Measurements from ENCODE around the gene ARID3C. TPM values are rescaled to one million over a fixed set of nuclear protein-coding genes. Genes with fewer than 3 reads are reported as not detected.
A peak's percentile ranks its signal among the peaks of the same experiment; 100 is the strongest.
"Not testable (repeated sequence)": the region's sequence is repeated elsewhere in the genome, so short reads cannot be mapped to it uniquely, and the experiment has no call there.

Gene ARID3C
- polyA plus RNA-seq, 3 donors: 0.21 TPM; not detected in 2

- no peak for DNase-seq (ENCODE audit: low read depth in 3 of 3, low spot score in 2 of 3)
Measured at GRCh38 chr9:34653151-34654072, 24.5 kb upstream of the ARID3C start.

DNA sequence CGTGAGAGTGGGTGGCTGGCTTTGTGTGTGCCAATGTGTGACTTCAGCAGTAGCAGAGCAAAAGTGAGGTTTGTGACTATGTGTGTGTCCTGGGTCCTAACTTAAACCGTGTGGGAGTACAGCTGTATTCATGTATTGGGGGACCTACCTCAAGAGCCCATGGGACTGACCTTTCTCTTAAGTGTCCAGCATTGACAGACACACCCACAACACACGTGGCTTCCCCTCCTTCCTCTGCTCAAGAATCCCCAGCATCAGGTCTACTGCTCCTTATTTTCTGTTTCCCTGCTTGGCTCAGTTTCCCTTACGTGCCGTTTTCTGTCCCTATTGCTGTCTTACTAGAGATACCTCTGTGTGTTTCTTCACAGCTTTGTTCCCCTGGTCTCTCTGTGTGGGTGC is 23.7 kb upstream of the ARID3C start:
- no peak for DNase-seq (ENCODE audit: low read depth in 3 of 3, low spot score in 2 of 3)

DNA sequence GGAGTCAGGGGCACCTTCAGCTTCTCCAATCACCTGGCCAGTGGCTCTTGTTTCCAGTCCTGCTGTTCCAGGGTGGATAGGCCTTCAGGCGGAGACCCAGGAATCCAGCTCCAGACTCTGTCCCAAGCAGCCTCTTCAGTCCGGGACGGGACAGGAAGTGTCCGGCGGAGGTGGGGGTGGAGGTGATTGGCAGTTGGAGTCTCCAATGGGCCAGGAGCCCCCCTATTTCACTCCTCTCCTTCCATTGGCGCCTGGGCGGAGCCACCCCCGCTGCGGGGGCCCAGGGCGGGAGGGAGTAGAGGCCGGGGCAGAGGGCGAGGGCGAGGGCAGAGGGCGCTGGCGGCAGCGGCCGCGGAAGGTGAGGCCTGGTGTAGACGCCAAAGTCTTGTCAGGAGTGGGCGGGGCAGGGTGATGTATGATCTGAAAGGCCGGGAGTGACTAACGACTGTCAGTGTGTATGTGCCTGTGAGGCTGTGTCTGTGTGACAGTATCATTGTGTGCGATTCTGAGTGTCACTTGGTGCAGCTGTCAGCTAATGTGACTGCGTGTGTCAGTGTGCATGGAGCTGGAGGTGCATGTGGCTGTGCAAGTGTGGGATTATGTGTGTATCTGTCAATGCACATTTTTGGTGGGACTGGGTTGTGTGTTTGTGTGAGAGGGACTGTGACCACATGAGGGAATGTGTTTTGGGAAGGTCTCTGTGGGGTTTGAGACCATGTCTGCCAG is 23.2 kb upstream of the ARID3C start, which contains the start of gene IL11RA:
Gene IL11RA, plus strand, starts transcription at position 310 of the 726 bp plus-strand sequence. CDS start 3,033 bp downstream, outside the sequence.
- no peak for DNase-seq (ENCODE audit: low read depth in 3 of 3, low spot score in 2 of 3)

DNA sequence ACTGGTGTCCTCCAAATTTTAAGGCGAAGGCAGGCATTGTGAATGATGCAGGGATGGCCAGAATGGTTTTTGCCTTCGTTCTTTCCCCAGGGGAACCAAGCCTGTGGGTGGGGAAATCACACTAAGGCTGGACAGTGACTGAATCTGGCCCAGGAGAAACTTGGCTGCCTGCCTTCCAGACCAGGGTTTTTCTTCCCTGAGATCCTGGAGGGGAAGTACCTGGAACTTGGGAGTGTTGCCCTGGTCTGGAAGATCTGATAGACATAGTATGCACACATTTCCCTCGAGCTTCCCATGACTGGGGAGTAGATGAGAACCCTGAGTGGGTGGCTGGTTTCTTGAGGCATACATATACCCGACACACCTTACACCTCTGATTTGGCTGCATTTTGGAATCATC is 22.5 kb upstream of the ARID3C start:
- no peak for DNase-seq (ENCODE audit: low read depth in 3 of 3, low spot score in 2 of 3)

DNA sequence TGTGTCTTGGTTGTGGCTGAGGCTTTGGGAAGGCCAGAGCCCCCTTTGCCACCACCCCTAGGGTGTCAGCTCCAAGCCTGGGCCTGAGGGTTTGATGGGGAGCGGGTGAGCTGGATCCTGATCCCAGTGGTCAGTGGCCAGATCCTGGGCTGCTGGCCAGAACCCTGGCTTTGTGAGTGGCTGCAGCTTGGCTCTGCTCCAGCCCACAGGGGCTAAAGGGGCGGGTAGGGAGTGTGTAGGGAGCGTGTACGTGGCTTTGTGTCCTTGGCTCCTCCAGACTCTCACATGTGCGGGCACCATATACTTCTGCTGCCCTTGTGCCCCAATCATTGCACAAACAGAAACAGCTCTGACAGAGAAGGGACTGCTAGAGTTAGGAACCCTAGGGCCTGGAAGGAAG is 21.9 kb upstream of the ARID3C start:
- no peak for DNase-seq (ENCODE audit: low read depth in 3 of 3, low spot score in 2 of 3)

DNA sequence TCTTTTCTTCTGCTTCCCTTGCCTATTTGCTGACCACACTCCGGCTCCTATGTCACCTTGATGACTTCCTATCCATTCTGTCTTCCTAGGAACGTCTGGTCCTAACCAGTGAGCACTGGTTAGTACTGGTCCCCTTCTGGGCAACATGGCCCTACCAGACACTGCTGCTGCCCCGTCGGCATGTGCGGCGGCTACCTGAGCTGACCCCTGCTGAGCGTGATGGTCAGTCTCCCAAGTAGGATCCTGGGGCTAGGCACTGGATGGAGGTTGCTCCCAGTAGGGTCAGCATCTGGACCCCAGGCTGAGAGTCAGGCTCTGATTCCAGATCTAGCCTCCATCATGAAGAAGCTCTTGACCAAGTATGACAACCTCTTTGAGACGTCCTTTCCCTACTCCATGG is 19.8 kb upstream of the ARID3C start:
- no peak for DNase-seq (ENCODE audit: low read depth in 3 of 3, low spot score in 2 of 3)

GRCh38 chr9:34647651-34648050 is 18.8 kb upstream of the ARID3C start:
- no peak for DNase-seq (ENCODE audit: low read depth in 3 of 3, low spot score in 2 of 3)

DNA sequence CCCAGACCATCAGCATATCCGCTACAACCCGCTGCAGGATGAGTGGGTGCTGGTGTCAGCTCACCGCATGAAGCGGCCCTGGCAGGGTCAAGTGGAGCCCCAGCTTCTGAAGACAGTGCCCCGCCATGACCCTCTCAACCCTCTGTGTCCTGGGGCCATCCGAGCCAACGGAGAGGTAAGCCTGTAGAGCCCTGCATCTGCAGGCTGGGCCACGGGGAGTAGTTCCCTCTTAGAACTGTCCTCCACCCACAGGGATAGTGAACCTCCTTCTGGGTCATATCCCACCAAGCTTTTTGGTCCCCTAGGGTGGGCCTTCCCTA is 18.2 kb upstream of the ARID3C start:
- DNase-seq (ENCODE audit: low read depth in 3 of 3, low spot score in 2 of 3): no peak

- DNase-seq (ENCODE audit: low read depth in 3 of 3, low spot score in 2 of 3): peak in 1 of 3 donors; percentile 84
Measured at GRCh38 chr9:34646211-34647083, 17.6 kb upstream of the ARID3C start, which contains the start of gene GALT. Gene GALT, plus strand, starts transcription at chr9:34646675. Its CDS starts 30 bp downstream, at chr9:34646705.

DNA sequence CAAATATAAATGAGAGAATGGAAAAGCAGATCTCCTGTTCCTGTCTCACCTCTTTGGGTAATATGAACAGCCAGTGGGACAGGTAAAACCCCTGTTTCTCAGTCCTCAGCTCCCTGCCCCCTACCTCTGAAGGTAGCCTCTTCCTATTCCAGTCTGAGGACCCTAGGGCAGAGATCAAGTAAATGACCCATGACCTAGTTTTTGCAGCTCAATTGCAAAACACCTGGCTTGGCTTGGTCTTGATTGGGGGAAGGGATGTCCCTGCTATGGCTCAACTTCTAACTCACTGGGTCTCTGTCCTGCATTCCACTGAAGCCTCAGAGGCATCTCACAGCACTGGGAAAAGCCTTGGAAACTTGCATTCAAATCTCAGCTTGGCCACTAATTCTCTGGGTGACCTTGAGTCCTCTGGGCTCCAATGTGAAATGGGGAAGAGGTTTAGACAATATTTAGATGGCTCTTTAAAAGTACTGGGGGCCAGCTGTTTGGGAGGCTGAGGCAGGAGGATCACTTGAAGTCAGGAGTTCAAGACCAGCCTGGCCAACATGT is 16.0 kb upstream of the ARID3C start:
- no peak for DNase-seq (ENCODE audit: low read depth in 3 of 3, low spot score in 2 of 3)

GRCh38 chr9:34642679-34643078 is 13.8 kb upstream of the ARID3C start:
- no peak for DNase-seq (ENCODE audit: low read depth in 3 of 3, low spot score in 2 of 3)

DNA sequence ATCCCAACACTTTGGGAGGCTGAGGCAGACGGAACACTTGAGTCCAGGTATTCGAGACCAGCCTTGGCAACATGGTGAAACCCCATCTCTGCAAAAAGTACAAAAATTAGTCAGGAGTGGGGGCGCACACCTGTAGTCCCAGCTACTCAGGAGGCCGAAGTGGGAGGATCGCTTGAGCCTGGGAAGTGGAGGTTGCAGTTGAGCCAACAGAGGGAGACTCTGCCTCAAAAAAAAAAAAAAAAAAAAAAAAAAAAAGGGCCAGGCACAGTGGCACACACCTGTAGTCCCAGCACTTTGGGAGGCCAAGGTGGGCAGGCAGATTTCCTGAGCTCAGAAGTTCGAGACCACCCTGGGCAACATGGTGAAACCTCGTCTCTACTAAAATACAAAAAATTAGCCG is 10.5 kb upstream of the ARID3C start:
- not testable (repeated sequence) for DNase-seq (ENCODE audit: low read depth in 3 of 3, low spot score in 2 of 3)

DNA sequence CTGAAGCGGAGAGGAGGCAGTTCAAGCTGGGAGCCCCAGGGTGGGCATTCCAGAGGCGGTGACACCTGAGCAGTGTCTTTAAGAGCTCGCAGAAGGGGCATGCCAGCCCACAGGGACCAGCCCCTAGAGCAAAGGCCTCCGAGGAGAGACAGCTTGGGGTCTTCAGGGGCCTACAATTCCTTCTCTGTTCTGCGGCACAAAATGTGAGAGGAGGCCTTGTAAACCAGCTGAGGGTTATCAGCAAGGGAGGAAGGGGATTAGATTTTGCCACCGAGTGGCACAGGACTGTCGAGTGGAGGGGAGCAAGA is 9.2 kb upstream of the ARID3C start:
- DNase-seq (ENCODE audit: low read depth in 3 of 3, low spot score in 2 of 3): no peak

- peak in 2 of 3 donors; percentile 81 to 90 for DNase-seq (ENCODE audit: low read depth in 3 of 3, low spot score in 2 of 3)
Measured at GRCh38 chr9:34637356-34638137, 8.7 kb upstream of the ARID3C start, which contains the start of gene SIGMAR1. Gene SIGMAR1, minus strand, starts transcription at chr9:34637787. Its CDS starts 90 bp downstream, at chr9:34637697.

GRCh38 chr9:34636791-34637355 is 8.0 kb upstream of the ARID3C start:
- no peak for DNase-seq (ENCODE audit: low read depth in 3 of 3, low spot score in 2 of 3)

GRCh38 chr9:34635556-34635955 is 6.7 kb upstream of the ARID3C start:
- DNase-seq (ENCODE audit: low read depth in 3 of 3, low spot score in 2 of 3): no peak

- DNase-seq (ENCODE audit: low read depth in 3 of 3, low spot score in 2 of 3): no peak
Measured at GRCh38 chr9:34634551-34635248, 5.8 kb upstream of the ARID3C start.

DNA sequence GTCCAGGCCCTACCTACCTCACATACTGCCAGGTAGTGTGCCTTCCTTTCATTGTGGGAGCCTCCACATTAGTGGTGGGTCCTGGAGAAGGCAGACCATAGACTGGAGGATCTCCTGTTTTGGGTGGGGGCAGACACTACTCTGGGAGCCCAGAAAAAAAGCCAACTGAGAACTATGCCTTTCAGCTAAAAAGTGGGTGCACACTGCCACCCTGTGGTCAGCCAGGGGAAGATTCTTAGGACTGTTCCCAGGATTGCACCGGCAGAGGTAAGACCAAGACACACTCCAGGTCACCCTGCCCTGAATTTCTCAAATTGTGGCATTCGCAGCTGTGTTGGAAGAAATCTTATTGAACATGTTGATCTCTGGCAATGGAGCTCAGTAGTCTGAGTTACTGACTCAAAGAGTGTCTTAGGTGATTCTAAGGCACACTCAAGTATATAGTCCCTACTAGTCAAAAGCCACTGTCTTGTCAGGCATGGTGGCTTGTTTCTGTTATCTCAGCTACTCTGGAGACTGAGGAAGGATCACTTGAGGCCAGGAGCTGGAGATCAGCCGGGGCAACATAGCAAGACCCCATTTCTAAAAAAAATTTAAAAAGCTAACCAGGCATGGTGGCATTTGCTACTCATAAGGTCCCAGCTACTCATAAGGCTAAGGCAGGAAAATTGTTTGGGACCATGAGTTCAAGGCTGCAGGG is 5.1 kb upstream of the ARID3C start:
- peak in 1 of 3 donors; percentile 60 for DNase-seq (ENCODE audit: low read depth in 3 of 3, low spot score in 2 of 3)
